Islet of Langerhans (tissue), 1 donor: Measurements from ENCODE around the gene RASSF3.
"Not testable (repeated sequence)": the region's sequence is repeated elsewhere in the genome, so short reads cannot be mapped to it uniquely, and the experiment has no call there.

ENCODE experiments used
- FAIRE-seq: peaks from one replicate; lab custom pipeline; 2011; peaks lifted over from hg19 to GRCh38; lab: Jason Lieb, UNC

The RASSF3 gene

GRCh38 chr12:64598831-64599230, 11.5 kb upstream of the RASSF3 start:
- FAIRE-seq = no peak

- FAIRE-seq = no peak
These were observed 10.1 kb upstream of the RASSF3 start for GRCh38 chr12:64600164-64600561.

DNA sequence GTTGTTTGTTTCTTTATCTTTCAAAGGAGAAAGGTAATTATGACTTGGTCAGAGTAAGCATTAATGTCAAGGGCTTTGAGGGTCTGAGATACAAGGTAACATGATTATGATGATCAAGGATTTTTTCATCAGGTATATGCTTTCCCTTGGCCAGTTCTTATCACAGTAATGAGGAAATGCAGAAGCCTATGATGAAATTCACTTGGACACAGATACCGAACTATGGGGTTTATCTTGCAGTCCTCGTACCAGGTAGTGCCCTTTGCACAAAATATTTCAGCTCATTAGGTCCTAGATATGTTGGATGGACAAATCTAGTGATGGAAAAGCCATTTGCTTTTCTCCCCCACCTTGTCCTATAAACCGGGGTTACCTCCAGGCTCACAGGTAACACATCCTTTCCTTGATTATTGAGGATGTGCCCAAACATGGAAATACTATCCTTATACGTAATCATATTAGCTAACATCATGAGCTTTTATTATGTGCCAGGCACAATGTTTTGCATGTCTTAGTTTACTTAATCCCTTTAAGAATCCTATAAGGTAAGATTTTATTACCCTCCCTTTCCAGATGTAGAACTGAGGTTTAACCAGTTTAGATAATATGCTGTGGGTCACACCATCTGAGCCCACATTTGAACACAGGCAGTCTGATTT, 7.0 kb upstream of the RASSF3 start:
- no peak for FAIRE-seq

DNA sequence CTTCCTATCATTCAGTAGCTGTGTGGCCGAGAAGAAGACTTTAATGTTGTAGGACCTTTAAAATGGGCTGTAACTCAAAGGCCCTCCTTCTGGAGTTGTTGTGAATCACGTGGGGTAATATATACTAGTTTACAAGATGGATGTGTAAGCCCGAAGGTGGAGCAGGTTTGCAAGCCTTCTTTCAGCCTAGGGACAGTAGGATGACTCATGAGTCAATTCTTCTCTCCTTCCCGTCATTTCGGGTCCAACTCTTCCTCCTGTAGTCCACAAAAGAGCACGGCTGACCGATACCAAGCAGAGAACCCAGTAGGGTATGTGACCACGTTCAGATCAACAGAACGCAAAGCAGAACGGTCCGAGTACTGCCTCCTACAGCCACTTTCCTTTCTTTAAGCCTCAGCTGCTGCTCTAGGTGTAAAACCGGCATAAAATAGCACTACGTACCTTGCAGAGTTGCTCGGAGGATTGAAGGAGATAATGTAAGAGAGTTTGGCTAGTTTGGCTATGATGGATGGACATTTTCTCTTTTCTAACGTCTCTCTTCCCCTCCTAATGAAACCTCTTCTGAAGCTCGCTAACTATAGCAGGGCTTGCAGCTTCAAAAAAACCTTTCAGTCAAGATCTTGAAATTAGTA, 1.3 kb upstream of the RASSF3 start:
- FAIRE-seq = no peak

DNA sequence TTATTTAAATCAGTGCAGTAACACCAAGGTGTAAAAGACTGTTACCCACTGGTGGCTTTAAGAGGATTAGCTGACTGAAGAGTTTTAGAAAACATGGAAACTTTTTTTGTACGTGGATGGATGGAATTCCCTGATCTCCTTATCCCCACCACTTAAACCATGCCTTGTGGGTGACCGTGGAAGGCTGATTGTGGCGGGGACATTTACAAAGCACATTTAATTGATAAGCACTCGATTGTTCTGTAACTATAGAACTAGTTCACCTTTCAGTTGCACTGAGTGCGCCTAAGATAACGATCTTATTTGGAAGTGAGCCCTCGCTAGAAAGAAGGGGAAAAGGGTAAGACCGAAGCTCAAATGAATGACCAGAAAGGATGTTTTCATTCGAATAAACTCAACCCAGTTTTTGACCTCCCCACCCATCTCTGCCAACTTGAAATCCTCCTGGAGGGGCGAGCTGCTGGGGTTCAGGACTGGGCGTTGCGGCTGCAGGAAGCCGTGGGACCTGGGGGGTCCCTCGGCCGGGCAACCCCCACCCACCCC, 688 bp upstream of the RASSF3 start:
- FAIRE-seq = no peak

DNA sequence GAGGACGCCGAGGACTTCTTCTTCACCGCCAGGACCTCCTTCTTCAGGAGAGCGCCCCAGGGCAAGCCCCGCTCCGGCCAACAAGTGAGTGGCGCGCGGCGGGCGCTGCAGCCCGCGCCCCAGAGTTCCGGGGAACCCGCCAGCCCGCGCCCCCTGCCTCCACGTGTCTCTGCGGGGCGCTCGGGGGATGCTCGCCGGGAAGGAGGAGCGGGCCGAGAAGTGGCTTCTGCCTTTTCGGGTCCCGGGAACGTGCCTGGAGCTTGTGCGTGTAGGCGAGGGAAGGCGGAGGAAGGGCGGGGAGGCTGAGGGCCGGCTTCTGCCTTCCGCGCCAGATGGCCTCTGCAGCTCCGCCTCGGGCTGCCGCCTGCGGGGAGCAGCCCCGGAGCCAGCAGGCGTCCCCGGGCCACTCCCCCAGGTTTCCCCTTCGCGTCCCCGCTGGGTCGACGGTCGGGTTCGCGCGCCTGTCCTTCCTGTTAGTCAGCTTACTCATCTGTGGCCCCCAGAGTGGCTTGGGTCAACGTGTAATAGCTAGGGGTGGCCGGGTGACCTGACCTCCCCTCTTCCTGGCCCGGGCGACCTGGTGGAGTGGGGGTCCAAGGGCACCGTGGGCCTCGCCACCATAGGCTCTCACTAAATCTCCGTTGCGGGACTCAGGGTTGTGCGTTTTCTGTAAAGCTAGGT, 505 bp downstream of the RASSF3 start:
- FAIRE-seq = no peak

GRCh38 chr12:64611341-64612284, 1.3 kb downstream of the RASSF3 start:
- FAIRE-seq = no peak

- FAIRE-seq = no peak
These were observed 2.5 kb downstream of the RASSF3 start for GRCh38 chr12:64612843-64613242.

DNA sequence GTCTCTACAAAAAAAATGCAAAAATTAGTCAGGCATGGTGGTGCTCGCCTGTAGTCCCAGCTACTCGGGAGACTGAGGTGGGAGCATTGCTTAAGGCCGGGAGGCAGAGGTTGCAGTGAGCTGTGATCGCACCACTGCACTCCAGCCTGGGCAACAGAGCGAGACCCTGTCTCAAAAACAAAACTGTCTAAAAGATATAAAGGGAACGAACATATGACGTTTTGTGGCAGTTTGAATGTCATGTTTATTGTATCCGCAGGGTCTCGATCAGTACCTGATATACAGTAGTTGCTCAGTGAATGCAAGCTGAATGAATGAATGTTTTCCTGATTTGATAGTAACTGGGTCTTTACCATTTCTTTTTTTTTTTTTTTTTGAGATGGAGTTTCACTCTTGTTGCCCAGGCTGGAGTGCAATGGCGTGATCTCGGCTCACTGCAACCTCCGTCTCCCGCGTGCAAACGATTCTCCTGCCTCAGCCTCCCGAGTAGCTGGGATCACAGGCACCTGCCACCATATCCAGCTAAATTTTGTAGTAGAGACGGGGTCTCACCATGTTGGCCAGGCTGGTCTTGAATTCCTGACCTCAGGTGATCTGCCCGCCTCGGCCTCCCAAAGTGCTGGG, 3.6 kb downstream of the RASSF3 start:
- FAIRE-seq = not testable (repeated sequence)

DNA sequence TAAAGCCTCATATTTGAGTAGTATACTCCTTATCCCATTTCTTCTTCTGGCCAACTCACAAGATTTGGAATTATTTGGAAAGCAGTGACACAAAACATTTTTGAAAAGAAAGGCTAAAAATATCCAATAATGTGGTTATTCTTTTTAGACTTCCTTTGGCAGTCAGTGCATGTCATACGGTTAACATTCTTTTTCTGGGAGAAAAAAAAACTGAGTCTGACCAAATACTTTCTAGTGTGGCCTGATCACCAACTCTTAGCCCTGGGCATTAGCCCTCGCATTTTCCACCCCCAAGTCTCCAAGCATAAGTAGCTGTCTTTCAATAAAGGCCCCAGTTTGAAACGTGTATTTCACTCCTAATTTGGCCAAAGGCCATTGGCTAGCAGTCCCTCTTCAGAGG, 5.9 kb downstream of the RASSF3 start:
- no peak for FAIRE-seq

DNA sequence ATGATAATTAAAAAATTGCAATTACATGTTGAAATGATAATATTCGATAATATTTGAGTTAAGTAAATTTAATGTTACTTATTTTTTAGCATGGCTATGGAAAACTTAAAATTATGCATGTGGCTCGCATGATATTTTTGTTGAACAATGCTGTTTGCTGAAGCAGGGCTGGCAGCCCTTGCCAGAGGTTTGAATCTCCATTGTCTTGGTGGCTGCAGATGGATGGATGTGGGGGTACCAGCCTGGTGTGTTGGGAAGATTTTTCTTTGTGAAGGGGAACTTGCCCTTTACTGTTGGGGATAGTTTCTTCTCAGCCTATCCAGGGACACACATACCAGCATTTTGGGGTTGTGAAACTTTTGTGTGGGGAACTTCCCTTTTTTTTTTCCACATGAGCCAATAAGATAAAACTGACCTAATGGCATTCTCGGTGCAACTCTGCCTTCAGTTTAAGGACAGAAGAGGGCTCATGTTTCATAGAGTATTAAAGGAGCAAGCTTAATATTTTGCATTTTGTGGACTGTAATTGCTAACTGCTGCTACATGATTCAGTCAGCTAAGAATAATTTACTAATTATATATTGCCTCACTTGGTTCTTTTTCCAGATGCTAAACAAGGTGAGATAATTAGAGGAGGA, 8.8 kb downstream of the RASSF3 start:
- FAIRE-seq = no peak

DNA sequence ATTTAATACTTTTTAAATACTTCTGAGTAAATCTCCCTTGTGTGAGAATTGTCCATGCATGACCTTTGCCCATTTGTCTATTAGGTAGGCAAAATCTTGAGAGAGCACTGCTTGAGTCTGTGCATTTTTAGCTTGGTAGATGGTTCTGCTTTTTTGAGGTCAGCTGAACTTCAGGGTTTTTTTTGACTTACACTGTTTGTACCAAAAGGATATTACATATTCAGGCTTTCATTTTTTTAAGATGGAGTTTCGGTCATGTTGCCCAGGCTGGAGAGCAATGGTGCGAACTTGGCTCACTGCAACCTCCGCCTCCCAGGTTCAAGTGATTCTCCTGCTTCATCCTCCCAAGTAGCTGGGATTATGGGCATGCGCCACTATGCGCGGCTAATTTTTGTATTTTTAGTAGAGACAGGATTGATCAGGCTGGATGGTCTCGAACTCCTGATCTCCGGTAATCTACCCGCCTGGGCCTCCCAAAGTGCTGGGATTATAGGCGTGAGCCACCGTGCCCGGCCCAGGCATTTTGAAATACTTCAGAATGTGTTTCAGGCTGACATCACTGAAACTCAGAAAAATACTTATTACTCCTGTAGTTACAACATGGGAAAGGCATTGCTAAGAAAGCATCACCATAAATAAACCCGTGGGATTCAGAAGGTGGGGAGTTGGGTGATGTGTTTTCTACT, 11.1 kb downstream of the RASSF3 start:
- FAIRE-seq = no peak

DNA sequence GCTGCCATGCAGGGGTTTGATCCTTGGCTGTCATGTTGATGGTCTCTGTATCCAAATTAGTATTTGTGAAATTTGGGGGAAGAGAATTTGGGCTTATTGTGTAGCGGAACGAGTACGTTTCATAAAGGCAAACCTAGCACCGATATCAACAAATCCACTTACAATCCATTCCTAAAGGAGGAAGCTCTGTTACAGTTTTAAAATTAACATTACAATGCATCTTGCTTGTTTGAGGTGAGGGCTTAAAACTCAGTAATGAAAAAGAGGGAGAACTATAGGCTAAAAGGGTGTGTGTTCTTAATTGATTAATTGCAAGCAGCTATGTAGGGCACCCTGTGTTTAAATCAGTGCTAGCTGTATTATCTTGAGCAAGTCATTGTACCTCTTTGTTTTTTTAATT, 13.7 kb downstream of the RASSF3 start:
- FAIRE-seq = no peak

DNA sequence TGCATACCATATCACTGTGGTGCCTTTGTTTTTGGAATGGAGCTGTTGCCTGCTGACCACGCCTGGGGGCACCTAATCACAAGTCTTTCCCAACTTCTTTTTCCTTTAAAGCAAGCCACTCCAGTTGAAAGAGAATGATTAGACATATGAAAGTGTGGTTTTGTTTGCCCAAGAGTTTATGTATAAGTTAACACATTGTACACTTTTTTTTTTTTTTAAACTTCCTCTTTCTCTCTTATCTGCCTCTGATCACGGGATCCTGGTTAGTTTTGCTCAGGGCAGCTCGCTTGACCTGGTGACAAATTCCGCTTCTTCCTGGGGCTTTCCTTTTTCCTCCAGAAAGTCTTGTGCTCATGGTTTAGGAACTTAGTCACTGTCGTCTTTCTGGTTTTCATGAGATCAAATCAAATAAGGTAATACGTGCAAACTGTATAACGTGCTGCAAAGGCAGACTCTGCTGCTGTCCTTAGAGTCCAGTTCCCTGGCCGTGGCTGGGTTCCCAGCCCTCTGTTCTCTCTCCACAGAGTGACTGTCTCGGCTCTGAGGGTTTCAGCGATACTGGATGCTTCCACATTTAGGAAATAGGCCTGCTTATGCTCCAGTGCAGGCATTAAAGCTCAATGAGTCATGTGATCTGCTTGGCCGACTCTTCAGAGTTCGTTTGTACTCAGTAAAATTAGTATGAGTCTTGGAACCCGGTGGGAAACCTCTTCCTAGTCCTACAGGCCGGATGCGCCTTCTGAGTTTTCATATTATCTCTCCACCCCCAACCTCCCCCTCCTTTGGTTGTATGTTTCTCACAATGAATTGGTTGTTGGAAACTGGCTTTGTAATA, 15.2 kb downstream of the RASSF3 start:
- FAIRE-seq = no peak

DNA sequence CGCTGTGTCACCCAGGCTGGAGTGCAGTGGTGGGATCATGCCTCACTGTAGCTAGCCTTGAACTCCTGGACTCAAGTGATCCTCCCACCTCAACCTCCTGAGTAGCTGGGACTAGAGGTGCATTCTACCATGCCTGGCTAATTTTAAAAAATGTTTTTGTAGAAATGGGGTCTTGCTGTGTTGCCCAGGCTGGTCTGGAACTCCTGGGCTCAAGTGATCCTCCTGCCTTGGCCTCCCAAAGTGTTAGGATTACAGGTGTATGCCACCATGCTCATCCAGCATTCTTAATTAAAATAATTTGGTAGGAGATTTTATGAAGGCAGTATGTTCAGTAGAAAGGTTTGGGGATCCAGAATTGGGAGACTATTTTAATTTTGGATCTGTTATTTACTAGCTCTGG, 16.3 kb downstream of the RASSF3 start:
- FAIRE-seq = not testable (repeated sequence)

- FAIRE-seq = no peak
These were observed 17.5 kb downstream of the RASSF3 start for GRCh38 chr12:64627771-64628170.

DNA sequence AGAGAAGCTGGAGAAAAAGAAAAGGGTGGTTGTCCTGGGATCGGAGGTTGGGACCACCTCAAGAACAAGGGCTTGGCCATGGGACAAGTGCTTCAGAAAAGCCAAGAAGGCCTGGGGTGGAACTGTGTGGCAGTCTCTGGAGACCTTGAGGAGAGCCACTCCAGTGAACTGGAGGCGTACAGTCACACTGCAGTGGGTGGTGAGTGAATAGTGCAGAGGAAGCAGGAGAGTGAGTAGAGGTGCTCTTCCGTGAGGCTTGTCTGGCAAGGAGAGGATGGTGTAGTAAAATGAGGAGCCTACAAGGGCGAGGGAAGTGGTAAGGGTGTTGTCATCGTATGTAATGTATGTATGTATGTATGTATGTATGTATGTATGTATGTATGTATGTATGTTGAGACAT, 20.9 kb downstream of the RASSF3 start:
- no peak for FAIRE-seq

DNA sequence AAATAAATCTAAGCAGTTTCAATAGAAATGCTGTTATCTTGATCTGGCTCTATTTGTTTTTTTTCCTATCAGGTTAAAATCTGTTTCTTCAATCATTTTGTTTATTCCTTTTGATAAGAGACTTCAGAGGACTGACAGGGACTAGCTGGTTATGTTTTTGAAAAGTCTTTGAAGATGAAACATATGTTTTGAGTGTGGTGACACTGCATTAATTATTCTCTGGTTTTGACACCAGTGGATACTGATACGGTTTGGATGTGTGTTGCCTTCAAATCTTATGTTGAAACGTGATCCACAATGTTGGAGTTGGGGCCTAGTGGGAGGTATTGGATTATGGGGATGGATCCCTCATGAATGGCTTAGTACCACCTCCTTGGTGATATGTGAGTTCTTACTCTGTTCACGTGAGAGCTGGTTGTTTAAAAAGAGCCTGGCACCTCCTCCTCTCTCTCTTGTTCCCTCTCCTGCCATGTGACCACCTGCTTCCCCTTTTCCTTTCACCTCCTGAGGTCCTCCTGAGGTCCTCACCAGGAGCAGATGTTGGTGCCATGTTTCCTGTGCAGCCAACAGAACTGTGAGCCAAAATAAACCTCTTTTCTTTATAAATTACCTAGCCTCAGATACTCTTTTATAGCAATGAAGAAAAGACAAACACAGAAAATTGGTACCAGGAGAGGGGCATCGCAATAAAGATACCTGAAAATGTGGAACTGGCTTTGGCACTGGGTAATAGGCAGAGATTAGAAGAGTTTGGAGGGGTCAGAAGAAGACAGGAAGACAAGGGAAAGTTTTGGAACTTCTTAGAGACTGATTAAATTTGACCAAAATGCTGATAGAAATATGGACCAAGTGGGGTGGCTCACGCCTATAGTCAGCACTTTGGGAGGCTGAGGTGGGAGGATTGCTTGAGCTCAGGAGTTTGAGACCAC, 23.0 kb downstream of the RASSF3 start:
- FAIRE-seq = no peak

DNA sequence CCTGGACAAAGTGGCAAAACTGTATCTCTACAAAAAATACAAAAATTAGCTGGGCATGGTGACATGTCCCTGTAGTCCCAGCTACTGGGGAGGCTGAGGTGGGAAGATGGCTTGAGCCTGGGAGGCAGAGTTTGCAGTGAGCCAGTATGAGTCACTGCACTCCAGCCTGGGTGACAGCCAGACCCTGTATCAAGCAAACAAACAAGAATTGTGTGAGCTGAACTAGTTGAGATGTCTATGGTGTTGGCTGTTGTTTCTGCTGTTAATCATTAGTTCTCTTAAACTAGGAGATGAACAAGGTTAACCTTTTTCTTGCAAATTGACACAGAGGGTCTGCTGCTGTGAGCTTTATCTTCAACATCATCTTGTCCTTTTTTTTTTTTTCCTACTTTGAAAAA, 23.6 kb downstream of the RASSF3 start:
- no peak for FAIRE-seq
